HG02763 (cell line): ENCODE measurements around the gene PARPBP.
"Not testable (repeated sequence)": the region's sequence is repeated elsewhere in the genome, so short reads cannot be mapped to it uniquely, and the experiment has no call there.

ENCODE experiments used
- ATAC-seq: cut with Tn5 transposase; IDR thresholded peaks from one replicate; pipeline ENCODE4 v1.9.1; 2021; ENCODE audit warnings: mild to moderate bottlenecking, moderate library complexity; ENCODE audit not compliant: unreplicated experiment

Gene PARPBP

DNA sequence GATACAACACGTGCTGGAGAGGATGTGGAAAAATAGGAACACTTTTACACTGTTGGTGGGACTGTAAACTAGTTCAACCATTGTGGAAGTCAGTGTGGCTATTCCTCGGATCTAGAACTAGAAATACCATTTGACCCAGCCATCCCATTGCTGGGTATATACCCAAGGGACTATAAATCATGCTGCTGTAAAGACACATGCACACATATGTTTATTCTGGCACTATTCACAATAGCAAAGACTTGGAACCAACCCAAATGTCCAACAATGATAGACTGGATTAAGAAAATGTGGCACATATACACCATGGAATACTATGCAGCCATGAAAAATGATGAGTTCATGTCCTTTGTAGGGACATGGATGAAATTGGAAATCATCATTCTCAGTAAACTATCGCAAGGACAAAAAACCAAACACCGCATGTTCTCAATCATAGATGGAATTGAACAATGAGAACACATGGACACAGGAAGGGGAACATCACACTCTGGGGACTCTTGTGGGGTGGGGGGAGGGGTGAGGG, 27.1 kb downstream of the PARPBP start:
- not testable (repeated sequence) for ATAC-seq

- not testable (repeated sequence) for ATAC-seq
Observed at GRCh38 chr12:102155206-102155605, 35.2 kb downstream of the PARPBP start.

- ATAC-seq = no peak
Observed at GRCh38 chr12:102163383-102163782, 43.4 kb downstream of the PARPBP start.

DNA sequence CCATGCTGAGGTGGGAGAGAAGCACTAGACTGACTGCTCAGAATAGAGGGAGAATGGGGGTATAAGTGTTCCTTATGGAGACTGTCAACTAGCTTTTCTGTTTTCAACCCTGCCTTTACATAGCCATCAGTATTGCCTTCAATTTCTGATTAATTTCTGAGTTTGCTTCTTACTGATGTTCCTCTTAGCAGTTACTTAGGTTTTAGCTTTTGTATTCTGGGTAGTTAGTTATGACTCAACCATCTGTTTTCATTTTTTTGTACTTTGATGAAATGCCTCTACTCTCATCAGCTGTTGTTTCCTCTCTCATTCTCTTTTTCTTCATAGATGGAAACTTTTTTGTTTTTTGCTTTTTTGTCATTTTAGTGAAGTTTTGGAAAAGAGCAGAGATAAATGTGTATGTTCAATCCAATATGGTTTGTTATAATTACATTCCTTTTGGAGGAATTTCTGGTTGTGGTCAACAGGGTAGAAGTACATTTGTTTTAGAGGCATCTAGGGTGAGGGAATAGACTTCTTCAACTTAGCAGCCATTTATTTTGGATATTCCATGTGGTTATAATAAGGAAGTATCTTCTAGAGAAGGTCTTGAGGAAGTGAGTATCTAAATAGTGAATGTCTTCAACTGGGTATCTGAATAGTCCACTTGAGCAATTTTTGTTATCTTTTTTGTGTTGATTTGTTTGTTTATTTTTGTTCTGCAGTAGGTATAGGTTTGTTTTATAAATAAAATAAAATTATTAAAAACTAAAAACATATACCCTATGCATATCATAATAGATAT, 48.0 kb downstream of the PARPBP start:
- peak; percentile 43 for ATAC-seq

- ATAC-seq = peak; percentile 49
Observed at GRCh38 chr12:102169922-102170621, 50.1 kb downstream of the PARPBP start.

- ATAC-seq = no peak
Observed at GRCh38 chr12:102171951-102172350, 52.0 kb downstream of the PARPBP start.

- ATAC-seq = no peak
Observed at GRCh38 chr12:102172436-102172835, 52.5 kb downstream of the PARPBP start.

GRCh38 chr12:102174117-102174516, 54.1 kb downstream of the PARPBP start:
- ATAC-seq = no peak

GRCh38 chr12:102174761-102175160, 54.8 kb downstream of the PARPBP start:
- no peak for ATAC-seq

DNA sequence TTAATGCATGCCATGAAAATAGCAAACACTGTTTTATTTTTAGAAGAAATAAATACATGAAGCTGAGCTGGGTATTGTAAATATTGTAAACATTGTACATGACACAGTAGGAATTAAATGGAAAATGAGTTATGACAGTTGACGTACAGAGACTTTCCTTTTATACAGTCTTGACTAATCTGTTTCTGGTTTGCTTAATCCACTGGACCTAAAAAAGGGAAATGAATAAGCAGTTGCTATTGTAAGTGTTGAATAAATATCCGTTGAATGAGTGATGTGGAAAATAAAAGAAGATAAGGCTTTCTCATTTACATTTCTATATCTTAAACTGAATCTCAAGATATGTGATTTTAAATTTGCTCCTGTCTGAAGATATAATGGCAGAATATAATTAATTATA, 62.7 kb downstream of the PARPBP start:
- ATAC-seq = no peak

DNA sequence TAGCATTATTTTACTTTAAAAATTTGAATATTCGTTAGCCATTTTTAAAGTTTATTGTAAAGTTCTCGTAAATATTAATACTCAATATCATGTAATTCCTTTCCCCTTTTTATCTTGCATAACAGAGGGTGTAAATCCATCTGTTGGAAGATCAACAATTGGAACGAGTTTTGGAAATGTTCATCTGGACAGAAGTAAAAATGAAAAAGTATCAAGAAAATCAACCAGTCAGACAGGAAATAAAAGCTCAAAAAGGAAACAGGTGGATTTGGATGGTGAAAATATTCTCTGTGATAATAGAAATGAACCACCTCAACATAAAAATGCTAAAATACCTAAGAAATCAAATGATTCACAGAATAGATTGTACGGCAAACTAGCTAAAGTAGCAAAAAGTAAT, 75.8 kb downstream of the PARPBP start:
- ATAC-seq = no peak

- no peak for ATAC-seq
Observed at GRCh38 chr12:102197789-102198188, 77.8 kb downstream of the PARPBP start, which contains the start of gene PMCH. TSS of gene PMCH (minus strand) at chr12:102197833. CDS start at chr12:102197770, 63 bp downstream.

DNA sequence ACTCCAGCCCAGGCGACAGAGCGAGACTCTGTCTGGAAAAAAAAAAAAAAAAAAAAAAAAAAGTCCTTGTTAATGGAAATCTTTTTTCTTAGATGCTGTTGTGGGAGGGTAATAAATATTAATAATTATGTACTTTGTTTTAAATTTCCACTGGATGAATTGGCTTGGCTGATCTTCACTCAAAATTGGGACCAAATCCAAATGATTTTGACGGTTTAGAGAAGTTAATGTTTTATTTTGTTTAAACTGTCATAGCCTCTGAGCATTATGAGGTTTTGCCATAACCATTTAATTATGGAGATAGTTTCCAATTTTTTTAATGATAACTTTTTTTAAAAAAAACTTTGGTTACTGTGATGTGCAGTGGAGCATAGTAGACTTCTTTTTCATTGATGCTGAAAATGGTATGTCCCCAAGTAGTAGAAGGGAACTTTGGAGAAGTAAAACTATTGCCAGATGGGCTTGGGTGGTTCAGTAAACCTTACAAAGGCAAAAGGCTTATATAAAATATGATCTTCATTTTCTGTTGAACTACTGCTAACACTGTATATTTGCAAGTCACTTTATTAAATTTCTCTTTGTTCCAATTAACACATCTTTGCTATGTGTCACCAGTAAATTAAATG, 81.6 kb downstream of the PARPBP start:
- no peak for ATAC-seq

- ATAC-seq = no peak
Observed at GRCh38 chr12:102202556-102202955, 82.6 kb downstream of the PARPBP start.

GRCh38 chr12:102204025-102204424, 84.0 kb downstream of the PARPBP start:
- ATAC-seq = no peak

DNA sequence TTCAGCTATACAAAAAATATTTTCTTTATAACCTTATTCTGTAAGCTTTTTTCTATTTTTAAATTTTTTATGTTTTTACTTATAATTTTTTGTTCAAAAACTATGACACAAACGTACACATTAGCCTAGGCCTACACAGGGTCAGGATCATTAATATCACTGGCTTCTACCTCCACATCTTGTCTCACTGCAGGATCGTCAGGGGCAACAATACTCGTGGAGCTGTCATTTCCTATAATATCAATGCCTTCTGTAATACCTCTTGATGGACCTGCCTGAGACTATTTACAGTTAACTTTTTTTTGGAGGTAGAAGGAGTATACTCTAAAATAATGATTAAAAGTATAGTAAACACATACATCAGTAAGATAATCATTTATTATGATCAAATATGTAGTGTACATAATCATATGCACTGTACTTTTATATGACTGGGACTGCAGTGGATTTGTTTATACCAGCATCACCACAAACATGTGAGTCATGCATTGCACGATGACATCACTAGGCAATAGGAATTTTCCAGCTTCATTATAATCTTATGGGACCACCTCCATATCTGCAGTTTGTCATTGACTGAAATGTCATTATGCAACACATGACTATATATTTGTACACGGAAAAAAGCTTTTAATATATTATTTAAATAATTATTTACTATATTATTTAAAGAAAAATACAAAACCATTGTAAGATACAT, 96.2 kb downstream of the PARPBP start:
- ATAC-seq = no peak

GRCh38 chr12:102220736-102221135, 100.8 kb downstream of the PARPBP start:
- no peak for ATAC-seq

DNA sequence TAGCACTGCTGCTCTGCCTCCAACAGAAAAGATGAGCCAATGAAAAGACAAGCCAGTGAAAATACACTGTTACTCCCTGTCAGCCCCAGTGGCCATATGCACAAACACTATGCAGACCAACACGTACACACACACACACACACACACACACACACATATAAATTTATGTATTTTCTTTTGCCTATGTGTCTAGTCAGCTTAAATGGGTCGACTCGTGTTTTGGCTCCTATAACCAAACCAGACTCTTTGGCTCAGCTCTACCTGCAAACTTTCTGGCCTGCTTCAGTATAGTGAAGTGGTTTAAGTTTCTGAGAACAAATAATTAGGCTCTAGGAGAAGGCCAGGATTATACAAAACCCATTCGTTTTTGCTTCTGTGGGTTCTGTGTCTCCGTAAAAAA, 108.0 kb downstream of the PARPBP start:
- no peak for ATAC-seq

- no peak for ATAC-seq
Observed at GRCh38 chr12:102232036-102232435, 112.1 kb downstream of the PARPBP start.

GRCh38 chr12:102232446-102232845, 112.5 kb downstream of the PARPBP start:
- ATAC-seq = no peak

- no peak for ATAC-seq
Observed at GRCh38 chr12:102234599-102234998, 114.6 kb downstream of the PARPBP start.
